Activated CD4-positive, alpha-beta T cell treated with anti-CD3 and anti-CD28 coated beads, Interleukin-2, amount 10 ng/mL, durations not matched to agents 24 days and 14 days (primary cell): Measurements from ENCODE around the gene VEPH1. TPM values are rescaled to one million over a fixed set of nuclear protein-coding genes. Genes with fewer than 3 reads are reported as not detected.

ENCODE experiments used
- DNase-seq: peaks from one replicate; pipeline ENCODE4 v3.0.0; 2022
- H3K27ac Mint-ChIP-seq: one replicate; pipeline ENCODE4 v1.8.0; 2022; ENCODE audit warnings: mild to moderate bottlenecking, mixed read lengths
- H3K27me3 Mint-ChIP-seq: one replicate; pipeline ENCODE4 v1.8.0; 2022; ENCODE audit warnings: mixed read lengths
- H3K36me3 Mint-ChIP-seq: one replicate; pipeline ENCODE4 v1.8.0; 2022; ENCODE audit warnings: low read depth, mild to moderate bottlenecking, mixed read lengths
- H3K4me1 Mint-ChIP-seq: one replicate; pipeline ENCODE4 v1.8.0; 2021; ENCODE audit warnings: mixed read lengths
- H3K4me3 Mint-ChIP-seq: one replicate; pipeline ENCODE4 v1.8.0; 2022; ENCODE audit warnings: mild to moderate bottlenecking, moderate library complexity, mixed read lengths
- H3K9me3 Mint-ChIP-seq: one replicate; pipeline ENCODE4 v1.8.0; 2021; ENCODE audit warnings: mixed read lengths
- intact Hi-C: fragments of 100-400 bp; cut with micrococcal nuclease; formaldehyde crosslinking; loops from one replicate; pipeline ENCODE4 v1.15.1; 2023
- total RNA-seq: library from RNA; stranded (reverse); gene quantifications from 2 replicates; pipeline ENCODE4 v1.2.3, GENCODE V29; 2022

VEPH1 gene
- total RNA-seq, 1 donor from 2014 or later: not detected

GRCh38 chr3:157479464-157480243 is 23.6 kb downstream of the VEPH1 start:
- H3K4me1 Mint-ChIP-seq: no peaks in the 10 kb centered on the region
- intact Hi-C loops: no loop called here
- no peaks in the 10 kb centered on the region for H3K36me3 Mint-ChIP-seq
- H3K9me3 Mint-ChIP-seq: no peaks in the 10 kb centered on the region
- no peak for DNase-seq
- H3K27ac Mint-ChIP-seq: no peak overlapping the region
- peaks cover 2% of the 10 kb centered on the region for H3K27me3 Mint-ChIP-seq
- no peak overlapping the region for H3K4me3 Mint-ChIP-seq

- intact Hi-C loops: no loop called here
- DNase-seq: no peak
- Mint-ChIP-seq H3K4me1 (no peaks in the 10 kb centered on the region), H3K27me3 (no peaks in the 10 kb centered on the region), H3K36me3 (no peaks in the 10 kb centered on the region), H3K27ac (no peak overlapping the region), H3K9me3 (no peaks in the 10 kb centered on the region), H3K4me3 (no peak overlapping the region)
Observed at GRCh38 chr3:157477441-157477840, 25.8 kb downstream of the VEPH1 start.

- no peak for DNase-seq
- H3K36me3 Mint-ChIP-seq: no peaks in the 10 kb centered on the region
- peaks cover under 1% of the 10 kb centered on the region for H3K27me3 Mint-ChIP-seq
Observed at GRCh38 chr3:157475921-157476414, 27.2 kb downstream of the VEPH1 start.

GRCh38 chr3:157472648-157473047 is 30.6 kb downstream of the VEPH1 start:
- H3K36me3 Mint-ChIP-seq: no peaks in the 10 kb centered on the region
- intact Hi-C loops: no loop called here

More at GRCh38 chr3:157475921-157476414, 27.2 kb downstream of the VEPH1 start:
- H3K4me1 Mint-ChIP-seq: no peaks in the 10 kb centered on the region
- H3K27ac Mint-ChIP-seq: no peak overlapping the region
- H3K9me3 Mint-ChIP-seq: no peaks in the 10 kb centered on the region
- H3K4me3 Mint-ChIP-seq: no peak overlapping the region
- intact Hi-C loops: no loop called here

GRCh38 chr3:157471064-157471463 is 32.2 kb downstream of the VEPH1 start:
- DNase-seq: no peak
- Mint-ChIP-seq H3K27me3 (peaks cover 2% of the 10 kb centered on the region), H3K36me3 (no peaks in the 10 kb centered on the region), H3K9me3 (no peaks in the 10 kb centered on the region), H3K4me1 (no peaks in the 10 kb centered on the region), H3K4me3 (no peak overlapping the region), H3K27ac (no peak overlapping the region)
- intact Hi-C loops: no loop called here

More at GRCh38 chr3:157472648-157473047, 30.6 kb downstream of the VEPH1 start:
- no peaks in the 10 kb centered on the region for H3K4me1 Mint-ChIP-seq
- no peaks in the 10 kb centered on the region for H3K9me3 Mint-ChIP-seq
- H3K27me3 Mint-ChIP-seq: peaks cover 2% of the 10 kb centered on the region
- H3K27ac Mint-ChIP-seq: no peak overlapping the region
- no peak overlapping the region for H3K4me3 Mint-ChIP-seq
- DNase-seq: no peak

GRCh38 chr3:157469561-157470294 is 33.5 kb downstream of the VEPH1 start:
- H3K4me3 Mint-ChIP-seq: no peak overlapping the region
- intact Hi-C loops: no loop called here
- H3K36me3 Mint-ChIP-seq: no peaks in the 10 kb centered on the region
- H3K27me3 Mint-ChIP-seq: peaks cover 2% of the 10 kb centered on the region
- DNase-seq: no peak
- no peak overlapping the region for H3K27ac Mint-ChIP-seq
- no peaks in the 10 kb centered on the region for H3K9me3 Mint-ChIP-seq
- H3K4me1 Mint-ChIP-seq: no peaks in the 10 kb centered on the region

GRCh38 chr3:157467200-157467599 is 36.0 kb downstream of the VEPH1 start:
- H3K4me1 Mint-ChIP-seq: no peaks in the 10 kb centered on the region
- H3K36me3 Mint-ChIP-seq: no peaks in the 10 kb centered on the region
- H3K4me3 Mint-ChIP-seq: no peak overlapping the region
- no peak for DNase-seq
- intact Hi-C loops: no loop called here
- peaks cover 2% of the 10 kb centered on the region for H3K27me3 Mint-ChIP-seq
- H3K9me3 Mint-ChIP-seq: no peaks in the 10 kb centered on the region
- H3K27ac Mint-ChIP-seq: no peak overlapping the region

GRCh38 chr3:157465741-157466140 is 37.5 kb downstream of the VEPH1 start:
- no peaks in the 10 kb centered on the region for H3K4me1 Mint-ChIP-seq
- no peak overlapping the region for H3K4me3 Mint-ChIP-seq
- H3K9me3 Mint-ChIP-seq: no peaks in the 10 kb centered on the region
- H3K27me3 Mint-ChIP-seq: peaks cover 4% of the 10 kb centered on the region
- intact Hi-C loops: no loop called here
- H3K27ac Mint-ChIP-seq: no peak overlapping the region
- no peak for DNase-seq
- H3K36me3 Mint-ChIP-seq: no peaks in the 10 kb centered on the region

- intact Hi-C loops: no loop called here
- DNase-seq: no peak
- H3K36me3 Mint-ChIP-seq: no peaks in the 10 kb centered on the region
- no peaks in the 10 kb centered on the region for H3K9me3 Mint-ChIP-seq
- H3K4me3 Mint-ChIP-seq: no peak overlapping the region
- peaks cover 5% of the 10 kb centered on the region for H3K27me3 Mint-ChIP-seq
- H3K4me1 Mint-ChIP-seq: no peaks in the 10 kb centered on the region
- no peak overlapping the region for H3K27ac Mint-ChIP-seq
Observed at GRCh38 chr3:157464321-157464720, 38.9 kb downstream of the VEPH1 start.

GRCh38 chr3:157463816-157464215 is 39.4 kb downstream of the VEPH1 start:
- no peak for DNase-seq
- Mint-ChIP-seq H3K4me3 (no peak overlapping the region), H3K27ac (no peak overlapping the region), H3K27me3 (peaks cover 5% of the 10 kb centered on the region), H3K4me1 (no peaks in the 10 kb centered on the region), H3K36me3 (no peaks in the 10 kb centered on the region), H3K9me3 (no peaks in the 10 kb centered on the region)
- intact Hi-C loops: no loop called here

GRCh38 chr3:157460253-157460652 is 43.0 kb downstream of the VEPH1 start:
- Mint-ChIP-seq H3K4me3 (no peak overlapping the region), H3K9me3 (no peaks in the 10 kb centered on the region), H3K27ac (no peak overlapping the region), H3K36me3 (no peaks in the 10 kb centered on the region), H3K4me1 (no peaks in the 10 kb centered on the region), H3K27me3 (peaks cover 5% of the 10 kb centered on the region)
- intact Hi-C loops: no loop called here
- DNase-seq: no peak

GRCh38 chr3:157459706-157460105 is 43.5 kb downstream of the VEPH1 start:
- peaks cover 5% of the 10 kb centered on the region for H3K27me3 Mint-ChIP-seq
- no peak overlapping the region for H3K27ac Mint-ChIP-seq
- no peaks in the 10 kb centered on the region for H3K9me3 Mint-ChIP-seq
- DNase-seq: no peak
- no peaks in the 10 kb centered on the region for H3K4me1 Mint-ChIP-seq
- no peak overlapping the region for H3K4me3 Mint-ChIP-seq
- intact Hi-C loops: no loop called here
- H3K36me3 Mint-ChIP-seq: no peaks in the 10 kb centered on the region

- no peak overlapping the region for H3K4me3 Mint-ChIP-seq
- peaks cover 12% of the 10 kb centered on the region for H3K27me3 Mint-ChIP-seq
- H3K36me3 Mint-ChIP-seq: no peaks in the 10 kb centered on the region
- no peaks in the 10 kb centered on the region for H3K4me1 Mint-ChIP-seq
- no peaks in the 10 kb centered on the region for H3K9me3 Mint-ChIP-seq
- DNase-seq: no peak
- intact Hi-C loops: no loop called here
- H3K27ac Mint-ChIP-seq: no peak overlapping the region
Observed at GRCh38 chr3:157453824-157454223, 49.4 kb downstream of the VEPH1 start.

- Mint-ChIP-seq H3K36me3 (no peaks in the 10 kb centered on the region), H3K27me3 (peaks cover 12% of the 10 kb centered on the region), H3K27ac (no peak overlapping the region), H3K4me3 (no peak overlapping the region), H3K4me1 (no peaks in the 10 kb centered on the region), H3K9me3 (no peaks in the 10 kb centered on the region)
- DNase-seq: no peak
- intact Hi-C loops: no loop called here
Observed at GRCh38 chr3:157452097-157452496, 51.1 kb downstream of the VEPH1 start.
